HEK293 (cell line): ENCODE data around the gene SLC25A41.
A peak's percentile ranks its signal among the peaks of the same experiment; 100 is the strongest.

Source experiments
- GLI2 ChIP-seq: fragments of 450-650 bp; formaldehyde crosslinking; IDR thresholded peaks from 2 replicates; pipeline ENCODE4; 2017; ENCODE audit warnings: missing biosample characterization, missing genetic modification characterization, low read depth, borderline replicate concordance
- GLIS1 ChIP-seq: fragments of 450-650 bp; formaldehyde crosslinking; IDR thresholded peaks from 2 replicates; pipeline ENCODE4 v1.5.1; 2016; ENCODE audit warnings: missing biosample characterization, missing genetic modification characterization
- KLF8 ChIP-seq: fragments of 450-650 bp; formaldehyde crosslinking; IDR thresholded peaks from 2 replicates; pipeline ENCODE4 v1.5.1; 2016; ENCODE audit warnings: missing biosample characterization, missing genetic modification characterization
- MEIS1 ChIP-seq: sonication (generic); formaldehyde crosslinking; IDR thresholded peaks from 2 replicates; pipeline ENCODE4 v1.8.1; 2022; ENCODE audit warnings: missing genetic modification reagents, mild to moderate bottlenecking, borderline replicate concordance
- OSR2 ChIP-seq: fragments of 450-650 bp; formaldehyde crosslinking; IDR thresholded peaks from 2 replicates; pipeline ENCODE4 v1.5.1; 2016; ENCODE audit warnings: missing biosample characterization, missing genetic modification characterization
- RBAK ChIP-seq: fragments of 450-650 bp; formaldehyde crosslinking; IDR thresholded peaks from 2 replicates; pipeline ENCODE4 v1.5.1; 2016; ENCODE audit warnings: missing biosample characterization, missing genetic modification characterization
- REPIN1 ChIP-seq: fragments of 450-650 bp; formaldehyde crosslinking; IDR thresholded peaks from 2 replicates; pipeline ENCODE4 v1.5.1; 2017; ENCODE audit warnings: missing biosample characterization, missing genetic modification characterization, low read depth
- ZEB2 ChIP-seq: fragments of 450-650 bp; formaldehyde crosslinking; IDR thresholded peaks from 2 replicates; pipeline ENCODE4 v1.5.1; 2016; ENCODE audit warnings: missing biosample characterization, missing genetic modification characterization
- ZNF155 ChIP-seq: fragments of 450-650 bp; formaldehyde crosslinking; IDR thresholded peaks from 2 replicates; pipeline ENCODE4 v1.5.1; 2016; ENCODE audit warnings: missing biosample characterization, missing genetic modification characterization
- ZNF311 ChIP-seq: fragments of 450-650 bp; formaldehyde crosslinking; IDR thresholded peaks from 2 replicates; pipeline ENCODE4 v1.5.1; 2017; ENCODE audit warnings: missing biosample characterization, missing genetic modification characterization, borderline replicate concordance
- ZNF335 ChIP-seq: fragments of 450-650 bp; formaldehyde crosslinking; conservative IDR thresholded peaks from 2 replicates; pipeline ENCODE4 v1.5.1; 2016; ENCODE audit warnings: missing biosample characterization, missing genetic modification characterization
- ZNF416 ChIP-seq: fragments of 450-650 bp; formaldehyde crosslinking; IDR thresholded peaks from 2 replicates; pipeline ENCODE4 v1.5.1; 2016; ENCODE audit warnings: missing biosample characterization, missing genetic modification characterization
- ZNF473 ChIP-seq: fragments of 450-650 bp; formaldehyde crosslinking; IDR thresholded peaks from 2 replicates; pipeline ENCODE4 v1.5.1; 2017; ENCODE audit warnings: missing biosample characterization, missing genetic modification characterization
- ZNF555 ChIP-seq: fragments of 450-650 bp; formaldehyde crosslinking; conservative IDR thresholded peaks from 2 replicates; pipeline ENCODE4 v1.5.1; 2017; ENCODE audit warnings: missing biosample characterization, mild to moderate bottlenecking, missing genetic modification characterization, inconsistent platforms
- ZNF585B ChIP-seq: fragments of 450-650 bp; formaldehyde crosslinking; IDR thresholded peaks from 2 replicates; pipeline ENCODE4 v1.5.1; 2016; ENCODE audit warnings: missing biosample characterization, missing genetic modification characterization
- ZNF677 ChIP-seq: fragments of 450-650 bp; IDR thresholded peaks from 2 replicates; pipeline ENCODE4 v1.5.0; 2018; ENCODE audit warnings: missing biosample characterization, mild to moderate bottlenecking, missing genetic modification characterization, moderate library complexity
- ZNF792 ChIP-seq: fragments of 450-650 bp; formaldehyde crosslinking; IDR thresholded peaks from 2 replicates; pipeline ENCODE4 v1.5.1; 2016; ENCODE audit warnings: missing biosample characterization, missing genetic modification characterization
- ZXDB ChIP-seq: fragments of 450-650 bp; formaldehyde crosslinking; IDR thresholded peaks from 2 replicates; pipeline ENCODE4 v1.5.1; 2016; ENCODE audit warnings: missing biosample characterization, missing genetic modification characterization
- TF ChIP-seq, protein P1 (sequence below): fragments of 450-650 bp; formaldehyde crosslinking; IDR thresholded peaks from 2 replicates; pipeline ENCODE4 v1.5.1; 2016; ENCODE audit warnings: missing biosample characterization, missing genetic modification characterization, borderline replicate concordance
- TF ChIP-seq, protein P2 (sequence below): fragments of 450-650 bp; formaldehyde crosslinking; IDR thresholded peaks from 2 replicates; pipeline ENCODE4 v1.5.1; 2016; ENCODE audit warnings: missing biosample characterization, missing genetic modification characterization
- TF ChIP-seq, protein P3 (sequence below): fragments of 450-650 bp; formaldehyde crosslinking; conservative IDR thresholded peaks from 2 replicates; pipeline ENCODE4 v1.5.1; 2016; ENCODE audit warnings: low read depth, missing biosample characterization, missing genetic modification characterization
- TF ChIP-seq, protein P4 (sequence below): fragments of 450-650 bp; formaldehyde crosslinking; IDR thresholded peaks from 2 replicates; pipeline ENCODE4 v1.5.1; 2016; ENCODE audit warnings: missing biosample characterization, missing genetic modification characterization

The SLC25A41 gene

DNA sequence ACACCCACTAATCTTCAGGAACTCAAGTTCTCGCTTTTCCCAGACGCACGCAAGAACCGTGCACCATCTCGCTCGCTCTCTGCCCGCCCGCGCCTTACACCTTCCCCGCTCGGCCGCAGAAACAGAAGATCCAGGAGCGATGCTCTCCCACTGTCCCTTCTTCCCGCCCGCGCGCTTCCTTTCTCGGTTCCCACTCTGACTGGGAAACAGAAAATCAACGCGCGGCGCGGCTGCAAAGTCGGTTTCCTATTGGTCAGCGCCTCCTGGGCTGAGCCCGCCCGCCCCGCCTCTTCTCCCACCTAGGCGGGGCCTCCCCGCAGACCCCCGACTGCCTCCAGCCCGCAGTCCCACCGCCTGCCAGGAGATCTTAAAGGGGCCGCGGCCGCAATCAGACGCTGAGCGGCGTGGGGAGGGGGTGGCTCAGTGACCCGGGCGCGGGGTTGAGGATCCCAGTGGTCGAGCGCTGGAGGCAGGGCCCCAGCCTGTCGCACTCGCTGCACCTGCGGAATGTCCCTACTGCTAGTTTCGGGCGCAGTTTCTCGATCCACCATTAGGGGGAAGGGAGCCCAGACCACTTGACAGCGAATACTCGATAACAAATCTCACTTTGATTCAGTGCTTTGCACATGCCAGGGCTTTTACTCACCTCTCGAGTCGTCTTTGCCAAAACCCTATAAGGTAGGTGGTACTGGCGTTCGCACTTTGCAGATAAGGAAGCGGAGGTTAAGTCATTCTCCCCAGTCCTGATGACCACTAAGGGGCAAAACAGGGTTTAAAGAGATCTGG lies 26.7 kb upstream of the SLC25A41 start (continued):
- TF ChIP-seq, protein P1, sequence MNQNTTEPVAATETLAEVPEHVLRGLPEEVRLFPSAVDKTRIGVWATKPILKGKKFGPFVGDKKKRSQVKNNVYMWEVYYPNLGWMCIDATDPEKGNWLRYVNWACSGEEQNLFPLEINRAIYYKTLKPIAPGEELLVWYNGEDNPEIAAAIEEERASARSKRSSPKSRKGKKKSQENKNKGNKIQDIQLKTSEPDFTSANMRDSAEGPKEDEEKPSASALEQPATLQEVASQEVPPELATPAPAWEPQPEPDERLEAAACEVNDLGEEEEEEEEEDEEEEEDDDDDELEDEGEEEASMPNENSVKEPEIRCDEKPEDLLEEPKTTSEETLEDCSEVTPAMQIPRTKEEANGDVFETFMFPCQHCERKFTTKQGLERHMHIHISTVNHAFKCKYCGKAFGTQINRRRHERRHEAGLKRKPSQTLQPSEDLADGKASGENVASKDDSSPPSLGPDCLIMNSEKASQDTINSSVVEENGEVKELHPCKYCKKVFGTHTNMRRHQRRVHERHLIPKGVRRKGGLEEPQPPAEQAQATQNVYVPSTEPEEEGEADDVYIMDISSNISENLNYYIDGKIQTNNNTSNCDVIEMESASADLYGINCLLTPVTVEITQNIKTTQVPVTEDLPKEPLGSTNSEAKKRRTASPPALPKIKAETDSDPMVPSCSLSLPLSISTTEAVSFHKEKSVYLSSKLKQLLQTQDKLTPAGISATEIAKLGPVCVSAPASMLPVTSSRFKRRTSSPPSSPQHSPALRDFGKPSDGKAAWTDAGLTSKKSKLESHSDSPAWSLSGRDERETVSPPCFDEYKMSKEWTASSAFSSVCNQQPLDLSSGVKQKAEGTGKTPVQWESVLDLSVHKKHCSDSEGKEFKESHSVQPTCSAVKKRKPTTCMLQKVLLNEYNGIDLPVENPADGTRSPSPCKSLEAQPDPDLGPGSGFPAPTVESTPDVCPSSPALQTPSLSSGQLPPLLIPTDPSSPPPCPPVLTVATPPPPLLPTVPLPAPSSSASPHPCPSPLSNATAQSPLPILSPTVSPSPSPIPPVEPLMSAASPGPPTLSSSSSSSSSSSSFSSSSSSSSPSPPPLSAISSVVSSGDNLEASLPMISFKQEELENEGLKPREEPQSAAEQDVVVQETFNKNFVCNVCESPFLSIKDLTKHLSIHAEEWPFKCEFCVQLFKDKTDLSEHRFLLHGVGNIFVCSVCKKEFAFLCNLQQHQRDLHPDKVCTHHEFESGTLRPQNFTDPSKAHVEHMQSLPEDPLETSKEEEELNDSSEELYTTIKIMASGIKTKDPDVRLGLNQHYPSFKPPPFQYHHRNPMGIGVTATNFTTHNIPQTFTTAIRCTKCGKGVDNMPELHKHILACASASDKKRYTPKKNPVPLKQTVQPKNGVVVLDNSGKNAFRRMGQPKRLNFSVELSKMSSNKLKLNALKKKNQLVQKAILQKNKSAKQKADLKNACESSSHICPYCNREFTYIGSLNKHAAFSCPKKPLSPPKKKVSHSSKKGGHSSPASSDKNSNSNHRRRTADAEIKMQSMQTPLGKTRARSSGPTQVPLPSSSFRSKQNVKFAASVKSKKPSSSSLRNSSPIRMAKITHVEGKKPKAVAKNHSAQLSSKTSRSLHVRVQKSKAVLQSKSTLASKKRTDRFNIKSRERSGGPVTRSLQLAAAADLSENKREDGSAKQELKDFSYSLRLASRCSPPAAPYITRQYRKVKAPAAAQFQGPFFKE (tag by site-specific recombination): 0 out of 2 replicates have a peak, but pooled peaks have one; percentile 14
- TF ChIP-seq OSR2 (no peak), ZNF335 (tag by site-specific recombination) (peak; percentile 61), KLF8 (tag by site-specific recombination) (peak; percentile 97), ZNF155 (tag by site-specific recombination) (no peak), GLI2 (no peak), ZNF416 (tag by site-specific recombination) (no peak), ZEB2 (tag by site-specific recombination) (peak; percentile 86), MEIS1 (CRISPR knock-in tag) (no peak), RBAK (tag by site-specific recombination) (0 out of 2 replicates have a peak, but pooled peaks have one; percentile 71), ZNF311 (tag by site-specific recombination) (no peak), REPIN1 (peak; percentile 72; the same call in 1 of the 2 replicates), GLIS1 (tag by site-specific recombination) (peak; percentile 91), ZXDB (tag by site-specific recombination) (peak; percentile 86), ZNF473 (tag by site-specific recombination) (peak; percentile 10; the same call in 1 of the 2 replicates), ZNF792 (peak; percentile 38; the same call in 1 of the 2 replicates), ZNF555 (tag by site-specific recombination) (no peak), ZNF585B (tag by site-specific recombination) (no peak), ZNF677 (no peak)
- TF ChIP-seq, protein P2, sequence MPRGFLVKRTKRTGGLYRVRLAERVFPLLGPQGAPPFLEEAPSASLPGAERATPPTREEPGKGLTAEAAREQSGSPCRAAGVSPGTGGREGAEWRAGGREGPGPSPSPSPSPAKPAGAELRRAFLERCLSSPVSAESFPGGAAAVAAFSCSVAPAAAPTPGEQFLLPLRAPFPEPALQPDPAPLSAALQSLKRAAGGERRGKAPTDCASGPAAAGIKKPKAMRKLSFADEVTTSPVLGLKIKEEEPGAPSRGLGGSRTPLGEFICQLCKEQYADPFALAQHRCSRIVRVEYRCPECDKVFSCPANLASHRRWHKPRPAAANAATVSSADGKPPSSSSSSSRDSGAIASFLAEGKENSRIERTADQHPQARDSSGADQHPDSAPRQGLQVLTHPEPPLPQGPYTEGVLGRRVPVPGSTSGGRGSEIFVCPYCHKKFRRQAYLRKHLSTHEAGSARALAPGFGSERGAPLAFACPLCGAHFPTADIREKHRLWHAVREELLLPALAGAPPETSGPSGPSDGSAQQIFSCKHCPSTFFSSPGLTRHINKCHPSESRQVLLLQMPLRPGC: no peak
- TF ChIP-seq, protein P3, sequence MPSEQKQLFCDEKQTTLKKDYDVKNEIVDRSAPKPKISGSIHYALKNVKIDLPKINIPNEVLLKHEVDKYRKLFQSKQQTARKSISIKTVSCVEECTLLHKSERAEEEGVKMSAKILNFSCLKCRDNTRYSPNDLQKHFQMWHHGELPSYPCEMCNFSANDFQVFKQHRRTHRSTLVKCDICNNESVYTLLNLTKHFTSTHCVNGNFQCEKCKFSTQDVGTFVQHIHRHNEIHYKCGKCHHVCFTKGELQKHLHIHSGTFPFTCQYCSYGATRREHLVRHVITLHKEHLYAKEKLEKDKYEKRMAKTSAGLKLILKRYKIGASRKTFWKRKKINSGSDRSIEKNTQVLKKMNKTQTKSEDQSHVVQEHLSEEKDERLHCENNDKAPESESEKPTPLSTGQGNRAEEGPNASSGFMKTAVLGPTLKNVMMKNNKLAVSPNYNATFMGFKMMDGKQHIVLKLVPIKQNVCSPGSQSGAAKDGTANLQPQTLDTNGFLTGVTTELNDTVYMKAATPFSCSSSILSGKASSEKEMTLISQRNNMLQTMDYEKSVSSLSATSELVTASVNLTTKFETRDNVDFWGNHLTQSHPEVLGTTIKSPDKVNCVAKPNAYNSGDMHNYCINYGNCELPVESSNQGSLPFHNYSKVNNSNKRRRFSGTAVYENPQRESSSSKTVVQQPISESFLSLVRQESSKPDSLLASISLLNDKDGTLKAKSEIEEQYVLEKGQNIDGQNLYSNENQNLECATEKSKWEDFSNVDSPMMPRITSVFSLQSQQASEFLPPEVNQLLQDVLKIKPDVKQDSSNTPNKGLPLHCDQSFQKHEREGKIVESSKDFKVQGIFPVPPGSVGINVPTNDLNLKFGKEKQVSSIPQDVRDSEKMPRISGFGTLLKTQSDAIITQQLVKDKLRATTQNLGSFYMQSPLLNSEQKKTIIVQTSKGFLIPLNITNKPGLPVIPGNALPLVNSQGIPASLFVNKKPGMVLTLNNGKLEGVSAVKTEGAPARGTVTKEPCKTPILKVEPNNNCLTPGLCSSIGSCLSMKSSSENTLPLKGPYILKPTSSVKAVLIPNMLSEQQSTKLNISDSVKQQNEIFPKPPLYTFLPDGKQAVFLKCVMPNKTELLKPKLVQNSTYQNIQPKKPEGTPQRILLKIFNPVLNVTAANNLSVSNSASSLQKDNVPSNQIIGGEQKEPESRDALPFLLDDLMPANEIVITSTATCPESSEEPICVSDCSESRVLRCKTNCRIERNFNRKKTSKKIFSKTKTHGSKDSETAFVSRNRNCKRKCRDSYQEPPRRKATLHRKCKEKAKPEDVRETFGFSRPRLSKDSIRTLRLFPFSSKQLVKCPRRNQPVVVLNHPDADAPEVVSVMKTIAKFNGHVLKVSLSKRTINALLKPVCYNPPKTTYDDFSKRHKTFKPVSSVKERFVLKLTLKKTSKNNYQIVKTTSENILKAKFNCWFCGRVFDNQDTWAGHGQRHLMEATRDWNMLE (tag by site-specific recombination): no peak
- TF ChIP-seq, protein P4, sequence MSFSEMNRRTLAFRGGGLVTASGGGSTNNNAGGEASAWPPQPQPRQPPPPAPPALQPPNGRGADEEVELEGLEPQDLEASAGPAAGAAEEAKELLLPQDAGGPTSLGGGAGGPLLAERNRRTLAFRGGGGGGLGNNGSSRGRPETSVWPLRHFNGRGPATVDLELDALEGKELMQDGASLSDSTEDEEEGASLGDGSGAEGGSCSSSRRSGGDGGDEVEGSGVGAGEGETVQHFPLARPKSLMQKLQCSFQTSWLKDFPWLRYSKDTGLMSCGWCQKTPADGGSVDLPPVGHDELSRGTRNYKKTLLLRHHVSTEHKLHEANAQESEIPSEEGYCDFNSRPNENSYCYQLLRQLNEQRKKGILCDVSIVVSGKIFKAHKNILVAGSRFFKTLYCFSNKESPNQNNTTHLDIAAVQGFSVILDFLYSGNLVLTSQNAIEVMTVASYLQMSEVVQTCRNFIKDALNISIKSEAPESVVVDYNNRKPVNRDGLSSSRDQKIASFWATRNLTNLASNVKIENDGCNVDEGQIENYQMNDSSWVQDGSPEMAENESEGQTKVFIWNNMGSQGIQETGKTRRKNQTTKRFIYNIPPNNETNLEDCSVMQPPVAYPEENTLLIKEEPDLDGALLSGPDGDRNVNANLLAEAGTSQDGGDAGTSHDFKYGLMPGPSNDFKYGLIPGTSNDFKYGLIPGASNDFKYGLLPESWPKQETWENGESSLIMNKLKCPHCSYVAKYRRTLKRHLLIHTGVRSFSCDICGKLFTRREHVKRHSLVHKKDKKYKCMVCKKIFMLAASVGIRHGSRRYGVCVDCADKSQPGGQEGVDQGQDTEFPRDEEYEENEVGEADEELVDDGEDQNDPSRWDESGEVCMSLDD (tag by site-specific recombination): peak; percentile 84
